GM12892 (cell line): Measurements from ENCODE around the gene SIX6.

Experiments used
- POLR2A ChIP-seq: IDR thresholded peaks from 2 replicates; pipeline ENCODE4 v1.6.1; 2011; ENCODE audit warnings: low read depth, low read length, control low read depth
- POLR2AphosphoS5 ChIP-seq: IDR thresholded peaks from 2 replicates; pipeline ENCODE4 v1.6.1; 2011; ENCODE audit warnings: low read depth, low read length, control low read depth

DNA sequence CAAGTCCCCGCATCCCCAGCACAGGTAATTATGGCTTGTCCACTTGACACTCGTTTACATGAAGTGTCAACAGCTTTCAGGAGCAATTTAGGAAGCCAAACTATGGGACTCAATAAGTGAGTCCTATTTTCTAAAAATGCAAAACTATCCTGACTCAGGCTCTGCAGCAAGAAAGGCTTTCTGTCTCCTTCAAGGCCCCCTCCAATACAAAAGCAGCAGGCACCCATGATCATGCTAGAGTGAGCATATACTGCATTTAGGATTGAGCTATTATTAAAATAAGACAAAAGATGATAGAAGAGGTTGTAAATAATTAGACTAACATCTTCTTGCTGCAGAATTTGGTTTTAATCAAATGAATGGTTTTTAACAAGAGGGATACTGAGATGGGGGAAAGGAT lies 3.2 kb downstream of the SIX6 start:
- no peak for TF ChIP-seq POLR2AphosphoS5
- TF ChIP-seq POLR2A: no peak
